Measurements from ENCODE around the gene AGPS. TPM values are rescaled to one million over a fixed set of nuclear protein-coding genes. Genes with fewer than 3 reads are reported as not detected.

The AGPS gene
- polyA plus RNA-seq, 3 donors, result 7.1 to 26.9 (median 16.7) TPM

GRCh38 chr2:177393203-177393755 is 706 bp downstream of the AGPS start:
- peak overlapping the region; percentile 46 to 92 for H3K27ac ChIP-seq (ENCODE audit: low read depth in 1 of 2, low read length in 2 of 2)
- Mint-ChIP-seq H3K27ac (peak overlapping the region; percentile 72 to 93 (median 87)), H3K9me3 (no peaks in the 10 kb centered on the region), H3K27me3 (ENCODE audit: low read depth in 3 of 3) (peaks cover 0 to 1% (median 0%) of the 10 kb centered on the region in 3 donors), H3K4me3 (peak overlapping the region; percentile 90 to 97), H3K4me1 (peaks cover 67% of the 10 kb centered on the region), H3K36me3 (peaks cover 7 to 19% of the 10 kb centered on the region in 2 donors)
- peaks cover 29% of the 10 kb centered on the region for H4K20me1 ChIP-seq (ENCODE audit: insufficient read depth, low read length)
- peak overlapping the region; percentile 88 for H3K9ac ChIP-seq (ENCODE audit: insufficient read depth, low read length, poor library complexity, severe bottlenecking)
- peaks cover 48 to 64% of the 10 kb centered on the region in 2 donors for H3K4me1 ChIP-seq (ENCODE audit: control insufficient read depth in 1 of 2, insufficient read depth in 2 of 2, low read length in 2 of 2)
- intact Hi-C loops (cut with micrococcal nuclease), result loop anchor here (10.0 kb wide), 2 partner anchors 128 to 222 kb away; partner anchors contain the start of gene NFE2L2 (in 1 of the 2)
- no peaks in the 10 kb centered on the region for H3K27me3 ChIP-seq (ENCODE audit: control insufficient read depth in 2 of 2, insufficient read depth in 2 of 2, low read length in 2 of 2)
- TF ChIP-seq CTCF (IDR thresholded peaks at IDR 0.05), result no peak
- H3K4me3 ChIP-seq (replicated peaks in 1 of 3; ENCODE audit: low read depth in 2 of 3, low read length in 3 of 3), result peak overlapping the region; percentile 66 to 96 (median 85)
- no peak for DNase-seq
- no peaks in the 10 kb centered on the region for H3K36me3 ChIP-seq (replicated peaks in 1 of 2; ENCODE audit: control insufficient read depth in 1 of 2, insufficient read depth in 2 of 2, low read length in 2 of 2)
- peak overlapping the region; percentile 91 for H3K4me2 ChIP-seq (replicated peaks; ENCODE audit: extremely low read depth, low read length, poor library complexity, severe bottlenecking)
- 29% methylated on average over 1 of the region's 8 CpGs for WGBS (ENCODE audit: insufficient coverage)
- H3K79me2 ChIP-seq (ENCODE audit: insufficient read depth, low read length), result peaks cover 75% of the 10 kb centered on the region
- peak overlapping the region; percentile 100 for H2AFZ ChIP-seq (ENCODE audit: insufficient read depth, low read depth, low read length, poor library complexity, severe bottlenecking)
- H3K9me3 ChIP-seq (replicated peaks in 1 of 2; ENCODE audit: control insufficient read depth in 1 of 2, insufficient read depth in 1 of 2, low read length in 2 of 2), result no peaks in the 10 kb centered on the region

- Mint-ChIP-seq H3K36me3 (peaks cover 7 to 19% of the 10 kb centered on the region in 2 donors), H3K4me1 (peaks cover 74% of the 10 kb centered on the region), H3K27ac (peak overlapping the region in 5 of 7 donors; percentile 13 to 93 (median 77)), H3K4me3 (peak overlapping the region; percentile 90 to 97), H3K27me3 (ENCODE audit: low read depth in 3 of 3) (peaks cover 0 to 1% (median 0%) of the 10 kb centered on the region in 3 donors), H3K9me3 (no peaks in the 10 kb centered on the region)
- Histone ChIP-seq H4K20me1 (ENCODE audit: insufficient read depth, low read length) (peaks cover 36% of the 10 kb centered on the region), H3K27me3 (ENCODE audit: control insufficient read depth in 2 of 2, insufficient read depth in 2 of 2, low read length in 2 of 2) (no peaks in the 10 kb centered on the region), H3K4me3 (replicated peaks in 1 of 3; ENCODE audit: low read depth in 2 of 3, low read length in 3 of 3) (peak overlapping the region in 2 of 3 experiments; percentile 85 to 96), H3K9ac (ENCODE audit: insufficient read depth, low read length, poor library complexity, severe bottlenecking) (peak overlapping the region; percentile 88), H3K9me3 (replicated peaks in 1 of 2; ENCODE audit: control insufficient read depth in 1 of 2, insufficient read depth in 1 of 2, low read length in 2 of 2) (no peaks in the 10 kb centered on the region), H2AFZ (ENCODE audit: insufficient read depth, low read depth, low read length, poor library complexity, severe bottlenecking) (no peak overlapping the region), H3K79me2 (ENCODE audit: insufficient read depth, low read length) (peaks cover 79% of the 10 kb centered on the region), H3K4me2 (replicated peaks; ENCODE audit: extremely low read depth, low read length, poor library complexity, severe bottlenecking) (peak overlapping the region; percentile 91), H3K36me3 (replicated peaks in 1 of 2; ENCODE audit: control insufficient read depth in 1 of 2, insufficient read depth in 2 of 2, low read length in 2 of 2) (no peaks in the 10 kb centered on the region), H3K4me1 (ENCODE audit: control insufficient read depth in 1 of 2, insufficient read depth in 2 of 2, low read length in 2 of 2) (peaks cover 48 to 64% of the 10 kb centered on the region in 2 donors), H3K27ac (ENCODE audit: low read depth in 1 of 2, low read length in 2 of 2) (peak overlapping the region in 1 of 2 donors; percentile 92)
- no peak for TF ChIP-seq CTCF (IDR thresholded peaks at IDR 0.05)
- no peak for DNase-seq
- 69% methylated on average over 3 of the region's 8 CpGs for WGBS (ENCODE audit: insufficient coverage)
- intact Hi-C loops (cut with micrococcal nuclease), result loop anchor here (10.0 kb wide), 2 partner anchors 129 to 221 kb away; partner anchors contain the start of gene NFE2L2 (in 1 of the 2)
These were observed 1.4 kb downstream of the AGPS start for GRCh38 chr2:177393824-177394593.

All from CD14-positive monocyte (primary cell).